Stimulated activated CD4-positive, alpha-beta T cell treated with anti-CD3 and anti-CD28 coated beads, Interleukin-2, amount 100 ng/mL, for 24 hours (primary cell): ENCODE results near the gene KANK3.
A peak's percentile ranks its signal among the peaks of the same experiment; 100 is the strongest.
"Not testable (repeated sequence)": the region's sequence is repeated elsewhere in the genome, so short reads cannot be mapped to it uniquely, and the experiment has no call there.

Source experiments
- DNase-seq, 2 donors: peaks; one replicate each; pipeline ENCODE4 v3.0.0-alpha.2; 2020

KANK3 gene

GRCh38 chr19:8316351-8317125 is 26.5 kb downstream of the KANK3 start:
- DNase-seq, result no peak

- DNase-seq, result not testable (repeated sequence)
These were observed 28.0 kb downstream of the KANK3 start for GRCh38 chr19:8314981-8315640.

- peak in 1 of 2 donors; percentile 13 for DNase-seq
These were observed 31.4 kb downstream of the KANK3 start for GRCh38 chr19:8311461-8312260.

- peak in 1 of 2 donors; percentile 13 for DNase-seq
These were observed 32.6 kb downstream of the KANK3 start for GRCh38 chr19:8310342-8311055.

GRCh38 chr19:8308891-8309291 is 34.2 kb downstream of the KANK3 start:
- peak in 1 of 2 donors; percentile 14 for DNase-seq

- DNase-seq, result peak; percentile 90
These were observed 34.8 kb downstream of the KANK3 start, which contains the start of gene CD320 for GRCh38 chr19:8307965-8308866. CD320 (minus strand) TSS chr19:8308358; CDS start chr19:8308290, 68 bp downstream.

GRCh38 chr19:8307400-8307964 is 35.6 kb downstream of the KANK3 start:
- peak in 1 of 2 donors; percentile 24 for DNase-seq

- peak in 1 of 2 donors; percentile 16 for DNase-seq
These were observed 36.6 kb downstream of the KANK3 start for GRCh38 chr19:8306235-8307054.

GRCh38 chr19:8305798-8306197 is 37.3 kb downstream of the KANK3 start:
- no peak for DNase-seq

- peak; percentile 38 to 57 for DNase-seq
These were observed 38.0 kb downstream of the KANK3 start for GRCh38 chr19:8304841-8305621.

- peak in 1 of 2 donors; percentile 13 for DNase-seq
These were observed 40.3 kb downstream of the KANK3 start for GRCh38 chr19:8302734-8303133.

- no peak for DNase-seq
These were observed 40.7 kb downstream of the KANK3 start for GRCh38 chr19:8302357-8302691.

- DNase-seq, result not testable (repeated sequence)
These were observed 51.7 kb downstream of the KANK3 start for GRCh38 chr19:8291337-8291736.

- not testable (repeated sequence) for DNase-seq
These were observed 66.6 kb downstream of the KANK3 start for GRCh38 chr19:8276508-8276907.
